ENCODE measurements around the gene IFNA7.
"Not testable (repeated sequence)": the region's sequence is repeated elsewhere in the genome, so short reads cannot be mapped to it uniquely, and the experiment has no call there.

- not testable (repeated sequence) for TF ChIP-seq EP300 (IDR thresholded peaks at IDR 0.05)
- TF ChIP-seq, protein P1, sequence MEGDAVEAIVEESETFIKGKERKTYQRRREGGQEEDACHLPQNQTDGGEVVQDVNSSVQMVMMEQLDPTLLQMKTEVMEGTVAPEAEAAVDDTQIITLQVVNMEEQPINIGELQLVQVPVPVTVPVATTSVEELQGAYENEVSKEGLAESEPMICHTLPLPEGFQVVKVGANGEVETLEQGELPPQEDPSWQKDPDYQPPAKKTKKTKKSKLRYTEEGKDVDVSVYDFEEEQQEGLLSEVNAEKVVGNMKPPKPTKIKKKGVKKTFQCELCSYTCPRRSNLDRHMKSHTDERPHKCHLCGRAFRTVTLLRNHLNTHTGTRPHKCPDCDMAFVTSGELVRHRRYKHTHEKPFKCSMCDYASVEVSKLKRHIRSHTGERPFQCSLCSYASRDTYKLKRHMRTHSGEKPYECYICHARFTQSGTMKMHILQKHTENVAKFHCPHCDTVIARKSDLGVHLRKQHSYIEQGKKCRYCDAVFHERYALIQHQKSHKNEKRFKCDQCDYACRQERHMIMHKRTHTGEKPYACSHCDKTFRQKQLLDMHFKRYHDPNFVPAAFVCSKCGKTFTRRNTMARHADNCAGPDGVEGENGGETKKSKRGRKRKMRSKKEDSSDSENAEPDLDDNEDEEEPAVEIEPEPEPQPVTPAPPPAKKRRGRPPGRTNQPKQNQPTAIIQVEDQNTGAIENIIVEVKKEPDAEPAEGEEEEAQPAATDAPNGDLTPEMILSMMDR (IDR thresholded peaks at IDR 0.05), result not testable (repeated sequence)
Observed at GRCh38 chr9:21210782-21211181, 8.8 kb upstream of the IFNA7 start.

All from stomach (tissue), 4 donors.